ENCODE measurements around the gene TAPT1.

DNA sequence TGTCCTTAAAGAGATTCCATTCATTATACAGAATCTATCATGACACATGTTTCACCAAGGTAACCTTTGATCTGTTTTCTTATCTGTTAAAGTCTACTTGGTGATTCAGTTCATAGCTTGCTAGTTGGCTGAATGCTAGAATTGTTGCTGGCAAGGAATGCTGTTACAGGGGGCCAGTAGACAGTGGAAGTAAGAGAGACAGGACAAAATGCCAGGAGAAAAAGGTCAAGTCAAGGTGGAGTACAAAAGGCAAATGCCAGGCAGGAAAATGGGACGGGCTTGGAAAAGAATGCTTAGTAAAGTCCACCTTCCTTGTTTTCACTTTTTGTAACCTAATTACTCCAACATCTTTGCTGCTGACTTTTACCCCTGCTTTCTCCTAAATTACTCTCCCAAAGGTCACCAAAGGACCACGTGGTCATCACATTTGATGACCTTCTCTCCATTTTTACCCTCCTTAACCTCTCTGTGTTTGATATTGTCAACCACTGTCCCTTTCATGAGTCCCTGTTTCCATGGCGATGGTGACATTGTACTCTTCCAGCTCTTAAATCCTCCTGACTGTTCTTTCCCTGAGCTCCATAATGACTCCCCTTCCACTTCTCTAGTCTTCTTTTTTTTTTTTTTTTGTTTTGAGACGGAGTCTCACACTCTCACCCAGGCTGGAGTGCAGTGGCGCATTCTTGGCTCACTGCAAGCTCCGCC, 24.5 kb upstream of the TAPT1 start:
- no peak for TF ChIP-seq POLR2A (IDR thresholded peaks at IDR 0.05)
- no peak for TF ChIP-seq POLR2AphosphoS5 (IDR thresholded peaks at IDR 0.05)
- TF ChIP-seq, protein P1, sequence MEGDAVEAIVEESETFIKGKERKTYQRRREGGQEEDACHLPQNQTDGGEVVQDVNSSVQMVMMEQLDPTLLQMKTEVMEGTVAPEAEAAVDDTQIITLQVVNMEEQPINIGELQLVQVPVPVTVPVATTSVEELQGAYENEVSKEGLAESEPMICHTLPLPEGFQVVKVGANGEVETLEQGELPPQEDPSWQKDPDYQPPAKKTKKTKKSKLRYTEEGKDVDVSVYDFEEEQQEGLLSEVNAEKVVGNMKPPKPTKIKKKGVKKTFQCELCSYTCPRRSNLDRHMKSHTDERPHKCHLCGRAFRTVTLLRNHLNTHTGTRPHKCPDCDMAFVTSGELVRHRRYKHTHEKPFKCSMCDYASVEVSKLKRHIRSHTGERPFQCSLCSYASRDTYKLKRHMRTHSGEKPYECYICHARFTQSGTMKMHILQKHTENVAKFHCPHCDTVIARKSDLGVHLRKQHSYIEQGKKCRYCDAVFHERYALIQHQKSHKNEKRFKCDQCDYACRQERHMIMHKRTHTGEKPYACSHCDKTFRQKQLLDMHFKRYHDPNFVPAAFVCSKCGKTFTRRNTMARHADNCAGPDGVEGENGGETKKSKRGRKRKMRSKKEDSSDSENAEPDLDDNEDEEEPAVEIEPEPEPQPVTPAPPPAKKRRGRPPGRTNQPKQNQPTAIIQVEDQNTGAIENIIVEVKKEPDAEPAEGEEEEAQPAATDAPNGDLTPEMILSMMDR (IDR thresholded peaks at IDR 0.05): no peak
- no peak for TF ChIP-seq EP300 (IDR thresholded peaks at IDR 0.05)

Data from sigmoid colon (tissue), 4 donors.